GM19193 (cell line): ENCODE results near the gene MYO15B.

Experiments used
- POLR2A ChIP-seq: IDR thresholded peaks from 4 replicates; pipeline ENCODE4 v1.6.1; 2011; ENCODE audit not compliant: insufficient read depth, insufficient read length; ENCODE audit errors: extremely low read depth

MYO15B gene

GRCh38 chr17:75587675-75588595 is at the start of gene MYO15B:
MYO15B (plus strand) TSS chr17:75587800; CDS start chr17:75588058, 258 bp downstream.
- TF ChIP-seq POLR2A = no peak

- no peak for TF ChIP-seq POLR2A
These were observed 47.5 kb upstream of the MYO15B start for GRCh38 chr17:75539967-75540729.

GRCh38 chr17:75540923-75541503 is 46.6 kb upstream of the MYO15B start:
- no peak for TF ChIP-seq POLR2A

- TF ChIP-seq POLR2A = no peak
These were observed 45.4 kb upstream of the MYO15B start for GRCh38 chr17:75542229-75542628.

GRCh38 chr17:75542728-75543336 is 44.8 kb upstream of the MYO15B start:
- no peak for TF ChIP-seq POLR2A

- no peak for TF ChIP-seq POLR2A
These were observed 43.4 kb upstream of the MYO15B start for GRCh38 chr17:75544250-75544649.

GRCh38 chr17:75546181-75546580 is 41.4 kb upstream of the MYO15B start:
- no peak for TF ChIP-seq POLR2A

- no peak for TF ChIP-seq POLR2A
These were observed 40.5 kb upstream of the MYO15B start for GRCh38 chr17:75547091-75547490.

GRCh38 chr17:75548813-75549212 is 38.8 kb upstream of the MYO15B start:
- no peak for TF ChIP-seq POLR2A

GRCh38 chr17:75549246-75550138 is 38.1 kb upstream of the MYO15B start:
- no peak for TF ChIP-seq POLR2A

GRCh38 chr17:75550139-75550465 is 37.5 kb upstream of the MYO15B start:
- no peak for TF ChIP-seq POLR2A

GRCh38 chr17:75551266-75551665 is 36.3 kb upstream of the MYO15B start:
- no peak for TF ChIP-seq POLR2A

- TF ChIP-seq POLR2A = no peak
These were observed 34.9 kb upstream of the MYO15B start for GRCh38 chr17:75552425-75553294.
